Aorta (tissue), 5 donors: ENCODE results near the gene RESF1. TPM values are rescaled to one million over a fixed set of nuclear protein-coding genes. Genes with fewer than 3 reads are reported as not detected.

Experiments used
- ATAC-seq: fragments of 200-7000 bp; cut with Tn5 transposase; one replicate; pipeline ENCODE4 v1.9.1; 2022; ENCODE audit warnings: moderate library complexity; ENCODE audit not compliant: low FRiP score
- DNase-seq, 2 donors: peaks; one replicate each; pipeline ENCODE4 v3.0.0-alpha.2; 2020
- H3K27ac ChIP-seq, 2 donors: one replicate each; pipeline ENCODE4 v1.5.1; 2013; ENCODE audit warnings: low read length in 2 of 2, mild to moderate bottlenecking in 2 of 2, moderate library complexity in 2 of 2, control low read depth in 1 of 2, inconsistent platforms in 1 of 2, low read depth in 1 of 2
- H3K27me3 ChIP-seq, 2 donors: one replicate each; pipeline ENCODE4 v1.6.1; 2013; ENCODE audit warnings: control low read depth in 1 of 2, low read length in 1 of 2, mild to moderate bottlenecking in 1 of 2, moderate library complexity in 1 of 2; ENCODE audit not compliant: insufficient read depth in 2 of 2, control insufficient read depth in 1 of 2
- H3K36me3 ChIP-seq, 2 donors: one replicate each; pipeline ENCODE4 v1.6.1; 2013; ENCODE audit warnings: control low read depth in 1 of 2, low read length in 1 of 2, mild to moderate bottlenecking in 1 of 2; ENCODE audit not compliant: insufficient read depth in 2 of 2, control insufficient read depth in 1 of 2
- H3K4me1 ChIP-seq, 2 donors: one replicate each; pipeline ENCODE4 v1.6.1; 2013; ENCODE audit warnings: low read length in 2 of 2, control low read depth in 1 of 2, mild to moderate bottlenecking in 1 of 2, moderate library complexity in 1 of 2; ENCODE audit not compliant: insufficient read depth in 2 of 2, control insufficient read depth in 1 of 2
- H3K4me3 ChIP-seq, 2 donors: one replicate each; pipeline ENCODE4 v1.5.1; 2013; ENCODE audit warnings: low read length in 2 of 2, control low read depth in 1 of 2, mild to moderate bottlenecking in 1 of 2
- H3K9me3 ChIP-seq: one replicate; pipeline ENCODE4 v1.6.1; 2013; ENCODE audit warnings: mild to moderate bottlenecking, low read length; ENCODE audit not compliant: control insufficient read depth
- WGBS, 2 donors: extraction: QIAGEN DNeasy Blood & Tissue Kit; methylation state at CpG; one replicate each; pipeline ENCODE4 v1.1.7; 2013; 5-methylcytosine and 5-hydroxymethylcytosine counted together
- intact Hi-C, 2 donors: fragments of 100-400 bp; cut with DNase I; formaldehyde crosslinking; loops; one replicate each; pipeline versions ENCODE4 v1.14.2 to v1.15.0; 2022
- polyA plus RNA-seq, 2 donors: library from polyadenylated mRNA; stranded (reverse); fragments of 200-250 nt; gene quantifications; one replicate each; pipeline ENCODE4 v1.2.3, GENCODE V29; 2013
- total RNA-seq, 2 donors: library from RNA; stranded (reverse); fragmentation: NEBNext Ultra II Directional; extraction: Animal tissue kit (Norgen Biotek cat#: 25700); gene quantifications; one replicate each; pipeline ENCODE4 v1.2.1, GENCODE V29; 2021
- donor health status: healthy with polysubstance abuse.
- donor health status: Bipolar disorder and iron deficiency.
- donor health status: DM: no; HTN: no; CAD: no.
- donor health status: DM: no; HTN: no; CAD: no.
- donor health status: DM: yes; HTN: yes; CAD: no.

The RESF1 gene
- total and polyA plus RNA-seq, 4 donors: 29.9 to 65.2 (median 42.8) TPM

GRCh38 chr12:31967539-31967938 lies 8.3 kb downstream of the RESF1 start:
- H3K4me3 ChIP-seq: no peak overlapping the region
- H3K4me1 ChIP-seq: no peaks in the 10 kb centered on the region
- intact Hi-C loops: loop anchor here in 1 of 2 donors (10.0 kb wide), 1 partner anchor 243 kb away; the partner anchor contains the start of gene AMN1
- no peak overlapping the region for H3K27ac ChIP-seq
- ATAC-seq: no peak
- H3K27me3 ChIP-seq: no peaks in the 10 kb centered on the region
- H3K9me3 ChIP-seq: no peaks in the 10 kb centered on the region
- 67 to 73% methylated on average over 7 of the region's 7 CpGs for WGBS, 2 donors
- DNase-seq: no peak
- H3K36me3 ChIP-seq: peaks cover 0 to 3% of the 10 kb centered on the region in 2 donors

DNA sequence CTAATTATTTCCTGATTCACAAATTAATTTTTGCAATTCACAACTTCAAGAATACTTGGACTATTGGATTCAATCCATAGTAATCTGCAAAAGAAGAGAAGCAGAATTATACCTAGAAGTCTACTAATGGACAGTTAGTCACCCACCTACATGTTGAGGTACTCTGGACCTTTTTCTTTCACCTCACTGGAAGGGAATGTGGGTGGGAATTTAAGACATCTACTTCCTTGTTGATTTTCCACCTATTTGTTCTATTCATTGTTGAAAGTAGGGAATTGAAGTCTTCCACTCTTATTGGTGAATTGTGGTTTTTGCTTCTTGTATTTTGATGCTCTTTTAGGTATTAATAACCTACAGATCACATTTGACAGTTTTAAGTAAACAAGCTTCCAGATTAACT lies 11.0 kb downstream of the RESF1 start:
- H3K27ac ChIP-seq: no peak overlapping the region
- H3K4me3 ChIP-seq: no peak overlapping the region
- ATAC-seq (no peak), DNase-seq (no peak)
- no peaks in the 10 kb centered on the region for H3K4me1 ChIP-seq
- intact Hi-C loops: no loop called here
- peaks cover 2% of the 10 kb centered on the region for H3K9me3 ChIP-seq
- H3K36me3 ChIP-seq: peaks cover 6 to 8% of the 10 kb centered on the region in 2 donors
- no peaks in the 10 kb centered on the region for H3K27me3 ChIP-seq

DNA sequence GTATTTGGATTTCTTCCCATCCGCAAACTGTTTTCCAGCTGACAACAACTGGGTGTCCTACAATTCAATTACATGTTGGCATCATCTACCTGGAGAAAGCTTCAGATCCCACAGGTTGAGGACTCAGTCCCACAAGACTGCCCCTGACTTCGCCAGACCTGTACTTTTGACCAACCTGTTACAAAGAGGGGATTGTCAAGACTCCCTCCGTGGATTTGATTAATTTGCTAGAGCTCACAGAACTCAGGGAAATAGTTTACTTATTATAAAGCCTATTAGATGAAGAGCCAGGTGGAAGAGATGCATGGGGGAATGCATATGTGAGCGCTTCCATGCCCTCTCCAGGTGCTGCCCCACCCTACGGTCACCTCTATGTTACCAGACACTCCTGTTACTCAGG lies 14.6 kb downstream of the RESF1 start:
- no peak for ATAC-seq
- no peak overlapping the region for H3K4me3 ChIP-seq
- H3K27me3 ChIP-seq: no peaks in the 10 kb centered on the region
- no peak for DNase-seq
- intact Hi-C loops: no loop called here
- no peaks in the 10 kb centered on the region for H3K4me1 ChIP-seq
- H3K27ac ChIP-seq: no peak overlapping the region
- 97 to 98% methylated on average over 5 of the region's 5 CpGs for WGBS, 2 donors
- H3K36me3 ChIP-seq: peaks cover 6 to 12% of the 10 kb centered on the region in 2 donors
- H3K9me3 ChIP-seq: peaks cover 3% of the 10 kb centered on the region

GRCh38 chr12:31974673-31975072 lies 15.5 kb downstream of the RESF1 start:
- ATAC-seq: no peak
- Histone ChIP-seq H3K27ac (no peak overlapping the region), H3K4me1 (no peaks in the 10 kb centered on the region), H3K4me3 (no peak overlapping the region), H3K9me3 (peaks cover 3% of the 10 kb centered on the region), H3K27me3 (no peaks in the 10 kb centered on the region), H3K36me3 (peaks cover 8 to 18% of the 10 kb centered on the region in 2 donors)
- no peak for DNase-seq
- intact Hi-C loops: no loop called here
- 88 to 90% methylated on average over 5 of the region's 5 CpGs for WGBS, 2 donors

DNA sequence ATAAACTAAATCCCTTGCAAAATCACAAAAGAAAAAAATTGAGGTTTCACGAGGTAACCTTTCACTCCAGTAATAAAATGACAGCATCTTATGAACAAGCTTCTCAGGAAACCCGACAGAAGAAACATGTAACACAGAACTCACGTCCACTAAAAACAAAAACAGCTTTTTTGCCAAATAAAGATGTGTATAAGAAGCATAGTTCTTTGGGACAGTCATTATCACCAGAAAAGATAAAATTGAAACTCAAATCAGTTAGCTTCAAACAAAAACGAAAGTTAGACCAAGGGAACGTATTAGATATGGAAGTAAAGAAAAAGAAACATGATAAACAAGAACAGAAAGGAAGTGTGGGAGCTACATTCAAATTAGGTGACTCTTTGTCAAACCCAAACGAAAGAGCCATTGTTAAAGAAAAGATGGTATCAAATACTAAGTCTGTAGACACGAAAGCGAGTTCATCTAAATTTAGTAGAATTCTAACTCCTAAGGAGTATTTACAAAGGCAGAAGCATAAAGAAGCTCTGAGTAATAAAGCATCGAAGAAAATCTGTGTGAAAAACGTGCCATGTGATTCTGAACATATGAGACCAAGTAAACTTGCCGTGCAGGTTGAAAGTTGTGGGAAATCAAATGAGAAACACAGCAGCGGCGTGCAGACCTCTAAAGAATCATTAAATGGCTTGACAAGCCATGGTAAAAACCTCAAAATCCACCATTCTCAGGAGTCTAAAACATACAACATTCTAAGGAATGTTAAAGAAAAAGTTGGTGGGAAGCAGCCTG lies 25.8 kb downstream of the RESF1 start:
- H3K36me3 ChIP-seq: peaks cover 7 to 13% of the 10 kb centered on the region in 2 donors
- intact Hi-C loops: no loop called here
- H3K27me3 ChIP-seq: no peaks in the 10 kb centered on the region
- H3K4me1 ChIP-seq: no peaks in the 10 kb centered on the region
- H3K27ac ChIP-seq: no peak overlapping the region
- WGBS, 2 donors: 95 to 96% methylated on average over 13 of the region's 13 CpGs
- no peak for ATAC-seq
- peaks cover 3% of the 10 kb centered on the region for H3K9me3 ChIP-seq
- no peak for DNase-seq
- H3K4me3 ChIP-seq: no peak overlapping the region

DNA sequence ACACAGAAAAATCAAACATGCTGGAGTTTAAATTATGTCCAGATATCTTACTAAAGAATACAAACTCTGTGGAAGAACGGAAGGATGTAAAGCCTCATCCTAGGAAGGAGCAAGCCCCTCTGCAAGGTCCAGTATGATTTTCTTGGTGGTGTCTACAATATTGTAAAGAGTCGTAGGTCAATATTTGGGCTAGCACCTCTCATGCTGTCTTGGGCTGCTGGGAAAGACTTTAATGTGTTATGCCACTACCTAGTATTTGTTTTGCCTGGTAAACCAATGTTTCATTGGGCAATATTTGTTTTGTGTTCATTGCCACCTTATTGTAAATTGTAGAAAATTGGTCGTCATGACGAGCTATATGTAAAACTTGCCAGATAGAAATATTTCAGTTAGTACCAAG lies 26.6 kb downstream of the RESF1 start:
- H3K4me1 ChIP-seq: no peaks in the 10 kb centered on the region
- no peak overlapping the region for H3K4me3 ChIP-seq
- no peaks in the 10 kb centered on the region for H3K27me3 ChIP-seq
- no peak overlapping the region for H3K27ac ChIP-seq
- H3K36me3 ChIP-seq: peaks cover 7 to 13% of the 10 kb centered on the region in 2 donors
- H3K9me3 ChIP-seq: peaks cover 3% of the 10 kb centered on the region
- WGBS, 2 donors: 65 to 69% methylated on average over 4 of the region's 4 CpGs
- intact Hi-C loops: no loop called here
- ATAC-seq (no peak), DNase-seq (no peak)

- no peak for ATAC-seq
- Histone ChIP-seq H3K27me3 (no peaks in the 10 kb centered on the region), H3K27ac (no peak overlapping the region), H3K36me3 (no peaks in the 10 kb centered on the region), H3K4me1 (no peaks in the 10 kb centered on the region), H3K9me3 (no peaks in the 10 kb centered on the region), H3K4me3 (no peak overlapping the region)
- DNase-seq: no peak
- intact Hi-C loops: no loop called here
- 87 to 90% methylated on average over 15 of the region's 15 CpGs for WGBS, 2 donors
Observed at GRCh38 chr12:31989571-31990362, 30.6 kb downstream of the RESF1 start.

DNA sequence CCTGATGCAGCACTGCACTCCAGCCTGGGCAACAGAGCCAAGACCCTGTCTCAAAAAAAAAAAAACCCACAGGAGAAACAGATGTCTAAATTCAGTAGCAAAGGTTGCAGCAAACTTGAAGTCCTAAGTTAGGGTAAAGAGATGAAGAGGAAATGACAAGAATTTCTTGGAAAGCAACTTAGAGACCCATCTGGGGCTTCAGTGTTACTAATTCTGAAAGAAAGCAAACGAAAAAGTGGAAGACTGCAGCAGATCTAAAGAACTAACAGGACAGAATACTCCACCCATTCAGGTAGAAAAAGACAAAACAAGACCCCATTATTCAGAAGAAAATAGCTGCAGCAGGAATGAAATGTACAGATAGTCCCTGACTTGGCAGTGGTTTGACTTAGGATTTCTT lies 31.9 kb downstream of the RESF1 start:
- no peaks in the 10 kb centered on the region for H3K4me1 ChIP-seq
- H3K27me3 ChIP-seq: no peaks in the 10 kb centered on the region
- ATAC-seq (no peak), DNase-seq (no peak)
- no peak overlapping the region for H3K27ac ChIP-seq
- intact Hi-C loops: no loop called here
- no peak overlapping the region for H3K4me3 ChIP-seq
- no peaks in the 10 kb centered on the region for H3K36me3 ChIP-seq
- H3K9me3 ChIP-seq: no peaks in the 10 kb centered on the region
- WGBS, 2 donors: 86 to 89% methylated on average over 1 of the region's 1 CpG

DNA sequence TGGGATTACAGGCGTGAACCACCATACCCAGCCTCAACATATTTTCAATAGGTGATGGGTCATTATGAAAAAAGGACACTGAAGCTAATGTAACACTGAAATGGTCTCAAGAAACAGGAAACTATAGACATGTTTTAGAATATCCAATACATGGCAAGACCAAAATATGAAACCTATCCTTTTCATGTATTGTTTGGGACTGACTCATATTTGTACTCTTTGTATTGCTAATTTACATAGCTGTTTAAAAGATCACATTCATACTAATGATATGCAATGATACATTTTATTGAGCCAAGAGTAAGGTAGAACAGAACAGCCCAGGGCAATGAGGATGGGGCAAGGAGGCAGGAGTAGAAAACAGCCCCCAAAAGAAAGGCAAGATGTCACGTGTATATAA lies 32.6 kb downstream of the RESF1 start:
- Histone ChIP-seq H3K4me3 (no peak overlapping the region), H3K27ac (no peak overlapping the region), H3K36me3 (peaks cover 0 to 1% of the 10 kb centered on the region in 2 donors), H3K4me1 (no peaks in the 10 kb centered on the region), H3K27me3 (no peaks in the 10 kb centered on the region), H3K9me3 (no peaks in the 10 kb centered on the region)
- WGBS, 2 donors: 91 to 95% methylated on average over 2 of the region's 2 CpGs
- DNase-seq (no peak), ATAC-seq (no peak)
- intact Hi-C loops: no loop called here
